ENCODE data around the gene ZBTB7C.

- no peak for TF ChIP-seq CTCF (conservative IDR thresholded peaks at IDR 0.05 in 1 of 2, IDR thresholded peaks at IDR 0.05 in 1 of 2; ENCODE audit: extremely low read depth in 1 of 2, insufficient read depth in 1 of 2, low read depth in 1 of 2, low read length in 2 of 2)
- TF ChIP-seq EZH2 (IDR thresholded peaks at IDR 0.05; ENCODE audit: borderline replicate concordance, low read length) = no peak
These were observed 353.8 kb downstream of the ZBTB7C start for GRCh38 chr18:48055351-48055750.

All from mammary epithelial cell (primary cell).